ENCODE data around the gene TMEM63B. TPM values are rescaled to one million over a fixed set of nuclear protein-coding genes. Genes with fewer than 3 reads are reported as not detected.
A peak's percentile ranks its signal among the peaks of the same experiment; 100 is the strongest.

Gene TMEM63B
- total and polyA plus RNA-seq, 9 of the 15 experiments (the other 6 are each of a cell fraction or from before 2014, with no cell fraction given), result 0.14 to 39.4 (median 14.4) TPM

- TF ChIP-seq SOX6 (IDR thresholded peaks at IDR 0.05), result peak; percentile 23; the same call in 1 of the 2 replicates
- TF ChIP-seq ZNF644 (tag; IDR thresholded peaks at IDR 0.05; ENCODE audit: low read depth), result no peak
- TF ChIP-seq HCFC1 (IDR thresholded peaks at IDR 0.05; ENCODE audit: low read depth, low read length), result no peak
- TF ChIP-seq ZNF507 (tag; conservative IDR thresholded peaks at IDR 0.05), result no peak
- TF ChIP-seq ZEB2 (IDR thresholded peaks at IDR 0.05), result peak; percentile 93
- peak; percentile 80; the same call in 1 of the 2 replicates for TF ChIP-seq NBN (IDR thresholded peaks at IDR 0.05; ENCODE audit: low read depth)
- TF ChIP-seq HDAC2 (IDR thresholded peaks at IDR 0.05), result peak; percentile 27; the same call in 1 of the 2 replicates
- no peak for TF ChIP-seq POLR3G (IDR thresholded peaks at IDR 0.05; ENCODE audit: extremely low read depth, insufficient read length, insufficient replicate concordance)
- TF ChIP-seq BHLHE40 (IDR thresholded peaks at IDR 0.05; ENCODE audit: low read length), result 0 out of 2 replicates have a peak, but pooled peaks have one; percentile 31
- TF ChIP-seq JUN (IDR thresholded peaks at IDR 0.05; ENCODE audit: borderline replicate concordance, low read depth, low read length), result peak; percentile 90
- no peak for TF ChIP-seq JUN (CRISPR knock-in tag; IDR thresholded peaks at IDR 0.05; ENCODE audit: borderline replicate concordance)
- no peak for TF ChIP-seq RREB1 (CRISPR knock-in tag; IDR thresholded peaks at IDR 0.05)
- TF ChIP-seq TOE1 (IDR thresholded peaks at IDR 0.05; ENCODE audit: borderline replicate concordance), result 0 out of 2 replicates have a peak, but pooled peaks have one; percentile 29
- TF ChIP-seq TOE1 (CRISPR knock-in tag; IDR thresholded peaks at IDR 0.05; ENCODE audit: borderline replicate concordance, low read depth), result no peak
- TF ChIP-seq, protein P1, sequence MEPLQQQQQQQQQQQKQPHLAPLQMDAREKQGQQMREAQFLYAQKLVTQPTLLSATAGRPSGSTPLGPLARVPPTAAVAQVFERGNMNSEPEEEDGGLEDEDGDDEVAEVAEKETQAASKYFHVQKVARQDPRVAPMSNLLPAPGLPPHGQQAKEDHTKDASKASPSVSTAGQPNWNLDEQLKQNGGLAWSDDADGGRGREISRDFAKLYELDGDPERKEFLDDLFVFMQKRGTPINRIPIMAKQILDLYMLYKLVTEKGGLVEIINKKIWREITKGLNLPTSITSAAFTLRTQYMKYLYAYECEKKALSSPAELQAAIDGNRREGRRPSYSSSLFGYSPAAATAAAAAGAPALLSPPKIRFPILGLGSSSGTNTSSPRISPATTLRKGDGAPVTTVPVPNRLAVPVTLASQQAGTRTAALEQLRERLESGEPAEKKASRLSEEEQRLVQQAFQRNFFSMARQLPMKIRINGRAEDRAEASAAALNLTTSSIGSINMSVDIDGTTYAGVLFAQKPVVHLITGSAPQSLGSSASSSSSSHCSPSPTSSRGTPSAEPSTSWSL (CRISPR knock-in tag; IDR thresholded peaks at IDR 0.05; ENCODE audit: borderline replicate concordance), result no peak
- peak; percentile 93 for TF ChIP-seq FOSL1 (tag; conservative IDR thresholded peaks at IDR 0.05)
- TF ChIP-seq RAD21 (CRISPR knock-in tag; conservative IDR thresholded peaks at IDR 0.05 in 1 of 2, IDR thresholded peaks at IDR 0.05 in 1 of 2), result no peak
- TF ChIP-seq CXXC5 (CRISPR knock-in tag; IDR thresholded peaks at IDR 0.05), result peak; percentile 41
- peak; percentile 40 for TF ChIP-seq TAF9B (IDR thresholded peaks at IDR 0.05; ENCODE audit: partially characterized antibody)
- no peak for TF ChIP-seq U2AF2 (optimal IDR thresholded peaks at IDR 0.05; ENCODE audit: low read depth, low read length)
- no peak for TF ChIP-seq HNRNPUL1 (IDR thresholded peaks at IDR 0.05; ENCODE audit: low read length)
- TF ChIP-seq, protein P2, sequence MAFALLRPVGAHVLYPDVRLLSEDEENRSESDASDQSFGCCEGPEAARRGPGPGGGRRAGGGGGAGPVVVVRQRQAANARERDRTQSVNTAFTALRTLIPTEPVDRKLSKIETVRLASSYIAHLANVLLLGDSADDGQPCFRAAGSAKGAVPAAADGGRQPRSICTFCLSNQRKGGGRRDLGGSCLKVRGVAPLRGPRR (CRISPR knock-in tag; IDR thresholded peaks at IDR 0.05), result no peak
- no peak for TF ChIP-seq POLR2AphosphoS2 (IDR thresholded peaks at IDR 0.05; ENCODE audit: low read length)
- 0 out of 2 replicates have a peak, but pooled peaks have one; percentile 13 for TF ChIP-seq TCF3 (CRISPR knock-in tag; IDR thresholded peaks at IDR 0.05)
These were observed 76.6 kb downstream of the TMEM63B start (continued) for GRCh38 chr6:44203955-44204354.
